ENCODE measurements around the gene SERPINA3. TPM values are rescaled to one million over a fixed set of nuclear protein-coding genes. Genes with fewer than 3 reads are reported as not detected.

SERPINA3 gene
- total and polyA plus RNA-seq, 4 donors, result 4.9 to 446 (median 254) TPM

GRCh38 chr14:94623422-94623809, 11.2 kb downstream of the SERPINA3 start:
- H3K9me3 ChIP-seq (ENCODE audit: control insufficient read depth in 4 of 4, insufficient read depth in 3 of 4, low read length in 3 of 4), result peaks cover 0 to 10% (median 4%) of the 10 kb centered on the region in 4 donors
- no peaks in the 10 kb centered on the region for H3K4me1 ChIP-seq (ENCODE audit: control insufficient read depth in 5 of 5, insufficient read depth in 5 of 5, low read length in 5 of 5)
- WGBS, 2 donors, result 92% methylated on average over 4 of the region's 4 CpGs
- no peak overlapping the region for H3K27ac ChIP-seq (ENCODE audit: low read depth in 1 of 2, low read length in 1 of 2)
- no peak overlapping the region for H3K4me3 ChIP-seq
- no peak for TF ChIP-seq CTCF (IDR thresholded peaks at IDR 0.05; ENCODE audit: control extremely low read depth, extremely low read depth)
- H3K9ac ChIP-seq (ENCODE audit: insufficient read depth in 1 of 2, low read length in 2 of 2), result no peak overlapping the region
- ATAC-seq (ENCODE audit: insufficient read depth, low FRiP score), result no peak
- no peaks in the 10 kb centered on the region for H3K36me3 ChIP-seq (ENCODE audit: control insufficient read depth in 4 of 4, insufficient read depth in 4 of 4, low read length in 4 of 4)
- DNase-seq, result no peak
- no peaks in the 10 kb centered on the region for H3K27me3 ChIP-seq (ENCODE audit: control insufficient read depth in 3 of 3, insufficient read depth in 3 of 3, low read length in 2 of 3)

DNA sequence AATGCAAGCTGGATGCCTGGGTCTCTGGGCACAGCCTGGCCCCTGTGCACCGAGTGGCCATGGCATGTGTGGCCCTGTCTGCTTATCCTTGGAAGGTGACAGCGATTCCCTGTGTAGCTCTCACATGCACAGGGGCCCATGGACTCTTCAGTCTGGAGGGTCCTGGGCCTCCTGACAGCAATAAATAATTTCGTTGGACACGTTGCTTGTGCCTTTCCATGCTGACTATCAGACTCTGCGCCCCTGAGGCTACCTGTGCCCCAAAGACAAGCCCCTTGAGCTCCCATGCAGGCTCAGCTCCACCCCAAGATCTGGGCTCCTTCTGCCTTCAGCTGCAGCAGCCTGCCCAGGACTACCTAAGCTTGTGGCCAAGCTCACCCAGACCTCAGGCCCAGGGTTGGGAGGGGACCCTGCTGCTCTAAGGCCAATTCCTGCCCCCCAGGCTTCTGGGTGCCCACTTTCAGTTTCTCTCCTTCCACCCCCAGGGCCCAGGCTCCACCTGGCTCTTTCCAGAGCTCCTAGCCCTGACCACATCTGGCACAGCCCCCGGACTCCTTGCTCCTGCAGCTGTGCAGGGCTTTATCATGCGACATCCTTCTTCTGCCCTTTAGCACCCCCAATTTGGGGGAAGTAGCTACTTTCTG, 11.8 kb downstream of the SERPINA3 start:
- no peak overlapping the region for H3K9ac ChIP-seq (ENCODE audit: insufficient read depth in 1 of 2, low read length in 2 of 2)
- peaks cover 0 to 6% (median 2%) of the 10 kb centered on the region in 4 donors for H3K9me3 ChIP-seq (ENCODE audit: control insufficient read depth in 4 of 4, insufficient read depth in 3 of 4, low read length in 3 of 4)
- 83 to 91% methylated on average over 7 of the region's 7 CpGs for WGBS, 2 donors
- ATAC-seq (ENCODE audit: insufficient read depth, low FRiP score) (no peak), DNase-seq (no peak)
- no peak for TF ChIP-seq CTCF (IDR thresholded peaks at IDR 0.05; ENCODE audit: control extremely low read depth, extremely low read depth)
- no peaks in the 10 kb centered on the region for H3K36me3 ChIP-seq (ENCODE audit: control insufficient read depth in 4 of 4, insufficient read depth in 4 of 4, low read length in 4 of 4)
- no peak overlapping the region for H3K27ac ChIP-seq (ENCODE audit: low read depth in 1 of 2, low read length in 1 of 2)
- no peaks in the 10 kb centered on the region for H3K4me1 ChIP-seq (ENCODE audit: control insufficient read depth in 5 of 5, insufficient read depth in 5 of 5, low read length in 5 of 5)
- H3K27me3 ChIP-seq (ENCODE audit: control insufficient read depth in 3 of 3, insufficient read depth in 3 of 3, low read length in 2 of 3), result no peaks in the 10 kb centered on the region
- H3K4me3 ChIP-seq, result no peak overlapping the region

DNA sequence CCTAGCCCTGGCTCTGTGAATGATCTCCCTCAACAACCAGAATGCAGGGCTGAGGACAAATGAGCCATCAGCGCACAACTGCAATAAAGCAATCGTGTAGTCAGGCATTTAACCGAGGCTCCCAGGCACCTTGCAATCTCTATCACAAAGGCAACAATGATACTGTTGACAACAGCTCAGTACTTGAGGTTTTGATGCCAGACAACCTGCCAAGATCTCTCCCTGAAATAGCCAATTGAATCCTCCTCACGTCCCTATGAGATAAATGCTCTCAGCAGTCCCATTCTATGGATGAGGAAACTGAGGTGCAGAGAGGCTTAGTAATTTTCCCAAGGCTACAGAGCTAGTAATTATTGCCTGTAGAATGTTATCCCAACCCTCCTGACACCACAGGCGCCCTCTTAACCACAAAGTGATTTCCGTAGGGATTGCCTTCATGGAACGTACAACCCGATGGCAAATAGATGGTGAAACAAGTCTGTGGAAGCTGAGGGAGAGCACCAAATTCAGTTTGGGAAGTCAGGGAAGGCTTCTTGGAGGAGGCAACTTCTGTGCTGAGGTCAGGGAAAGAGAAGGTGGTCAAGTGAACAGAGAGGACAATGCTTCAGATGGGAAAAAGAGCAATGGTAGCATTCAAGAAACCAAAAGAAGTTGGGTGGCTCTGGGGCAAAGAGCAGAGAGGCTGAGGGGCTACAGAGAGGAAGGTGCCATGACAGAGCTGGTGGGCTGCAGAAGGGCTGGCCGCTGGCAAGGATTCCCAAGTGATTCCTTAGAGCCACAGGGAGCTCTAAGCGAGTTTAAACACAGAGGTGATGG, 12.6 kb downstream of the SERPINA3 start:
- DNase-seq, result no peak
- no peak for TF ChIP-seq CTCF (IDR thresholded peaks at IDR 0.05; ENCODE audit: control extremely low read depth, extremely low read depth)
- Histone ChIP-seq H3K9me3 (ENCODE audit: control insufficient read depth in 4 of 4, insufficient read depth in 3 of 4, low read length in 3 of 4) (peaks cover 0 to 2% (median 0%) of the 10 kb centered on the region in 4 donors), H3K27ac (ENCODE audit: low read depth in 1 of 2, low read length in 1 of 2) (no peak overlapping the region), H3K4me3 (no peak overlapping the region), H3K9ac (ENCODE audit: insufficient read depth in 1 of 2, low read length in 2 of 2) (no peak overlapping the region), H3K4me1 (ENCODE audit: control insufficient read depth in 5 of 5, insufficient read depth in 5 of 5, low read length in 5 of 5) (no peaks in the 10 kb centered on the region), H3K27me3 (ENCODE audit: control insufficient read depth in 3 of 3, insufficient read depth in 3 of 3, low read length in 2 of 3) (no peaks in the 10 kb centered on the region), H3K36me3 (ENCODE audit: control insufficient read depth in 4 of 4, insufficient read depth in 4 of 4, low read length in 4 of 4) (no peaks in the 10 kb centered on the region)
- ATAC-seq (ENCODE audit: insufficient read depth, low FRiP score), result no peak
- 84 to 86% methylated on average over 10 of the region's 10 CpGs for WGBS, 2 donors
